GM12872 (cell line): ENCODE measurements around the gene METTL25B.

Source experiments
- TF ChIP-seq, protein P1 (sequence below): IDR thresholded peaks from 3 replicates; pipeline ENCODE4 v1.5.1; 2011; ENCODE audit warnings: low read depth, mild to moderate bottlenecking, low read length, moderate library complexity; ENCODE audit not compliant: insufficient read depth

Gene METTL25B

DNA sequence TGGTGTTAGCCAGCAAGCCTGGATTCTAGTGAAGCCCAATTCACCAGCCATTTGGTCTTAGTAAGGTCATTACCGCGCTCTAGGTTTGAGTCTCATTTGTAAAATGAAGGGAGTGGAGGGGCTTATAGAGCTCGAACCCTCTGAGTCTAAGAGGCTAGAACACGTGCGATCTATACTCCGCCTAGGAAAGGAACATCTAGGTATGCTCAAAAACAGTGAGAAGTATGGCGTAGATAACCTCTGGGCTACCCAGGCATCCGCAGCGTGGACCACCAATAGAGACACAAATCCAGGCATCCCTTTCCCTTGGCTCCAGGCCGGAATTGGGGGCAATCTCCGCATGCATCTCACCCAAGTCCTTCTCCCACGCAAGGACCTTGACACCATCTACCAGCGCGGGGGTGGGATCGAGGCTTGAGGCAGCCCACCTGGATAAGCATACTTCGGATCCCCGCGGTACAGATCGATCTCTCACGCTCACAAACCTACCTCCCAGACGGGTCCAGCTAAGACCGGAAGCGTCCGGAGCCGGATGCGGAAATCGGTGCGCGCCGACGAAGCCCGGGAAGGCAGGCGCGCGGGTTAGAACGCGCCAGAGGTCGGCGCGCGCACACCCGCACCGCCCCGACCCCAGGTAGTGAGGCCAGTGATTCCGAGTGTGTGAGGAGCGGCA, at the start of gene METTL25B:
Gene METTL25B (plus strand): TSS at position 544 of the 673 bp plus-strand sequence. CDS start 636 bp downstream, outside the sequence.
- TF ChIP-seq, protein P1, sequence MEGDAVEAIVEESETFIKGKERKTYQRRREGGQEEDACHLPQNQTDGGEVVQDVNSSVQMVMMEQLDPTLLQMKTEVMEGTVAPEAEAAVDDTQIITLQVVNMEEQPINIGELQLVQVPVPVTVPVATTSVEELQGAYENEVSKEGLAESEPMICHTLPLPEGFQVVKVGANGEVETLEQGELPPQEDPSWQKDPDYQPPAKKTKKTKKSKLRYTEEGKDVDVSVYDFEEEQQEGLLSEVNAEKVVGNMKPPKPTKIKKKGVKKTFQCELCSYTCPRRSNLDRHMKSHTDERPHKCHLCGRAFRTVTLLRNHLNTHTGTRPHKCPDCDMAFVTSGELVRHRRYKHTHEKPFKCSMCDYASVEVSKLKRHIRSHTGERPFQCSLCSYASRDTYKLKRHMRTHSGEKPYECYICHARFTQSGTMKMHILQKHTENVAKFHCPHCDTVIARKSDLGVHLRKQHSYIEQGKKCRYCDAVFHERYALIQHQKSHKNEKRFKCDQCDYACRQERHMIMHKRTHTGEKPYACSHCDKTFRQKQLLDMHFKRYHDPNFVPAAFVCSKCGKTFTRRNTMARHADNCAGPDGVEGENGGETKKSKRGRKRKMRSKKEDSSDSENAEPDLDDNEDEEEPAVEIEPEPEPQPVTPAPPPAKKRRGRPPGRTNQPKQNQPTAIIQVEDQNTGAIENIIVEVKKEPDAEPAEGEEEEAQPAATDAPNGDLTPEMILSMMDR = no peak

GRCh38 chr1:156680056-156680455, 48.2 kb upstream of the METTL25B start:
- TF ChIP-seq, protein P1 = no peak

DNA sequence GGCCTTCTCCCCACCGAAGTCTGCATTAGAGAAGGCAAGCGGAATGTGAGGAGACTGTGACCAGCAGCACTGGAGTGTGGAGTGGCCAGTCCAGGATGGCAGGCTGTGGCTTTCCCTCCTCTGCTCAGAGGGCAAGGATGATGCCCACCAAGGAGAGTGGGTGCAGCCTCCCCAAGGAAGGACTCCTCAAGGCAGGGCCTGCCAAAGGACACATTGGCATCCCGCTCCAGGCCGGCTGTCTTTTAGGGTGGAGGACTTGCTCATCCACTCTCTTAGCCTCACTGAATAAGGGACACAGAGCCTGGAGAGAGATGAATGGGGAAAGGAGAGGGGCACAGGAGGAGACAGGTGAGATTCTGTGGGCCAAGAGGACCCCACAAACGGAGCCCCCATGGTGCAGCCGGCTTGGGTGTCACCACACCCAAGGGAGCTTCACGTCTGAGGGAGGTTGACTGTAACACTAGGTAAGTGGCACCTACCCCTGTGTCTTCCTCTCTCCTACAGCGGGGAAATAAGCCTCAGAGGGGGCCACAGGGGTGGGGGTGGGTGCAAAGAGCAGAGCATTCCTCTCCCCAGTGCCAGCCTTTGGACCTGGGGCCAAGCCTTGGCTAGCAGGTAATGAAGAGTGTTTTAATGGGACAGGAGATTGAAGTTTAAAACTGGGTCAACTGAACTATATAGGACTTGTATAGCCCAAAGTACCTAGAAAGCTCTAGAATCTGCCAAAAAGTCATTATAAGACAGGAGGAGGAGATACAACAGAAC, 46.9 kb upstream of the METTL25B start:
- TF ChIP-seq, protein P1 = no peak

DNA sequence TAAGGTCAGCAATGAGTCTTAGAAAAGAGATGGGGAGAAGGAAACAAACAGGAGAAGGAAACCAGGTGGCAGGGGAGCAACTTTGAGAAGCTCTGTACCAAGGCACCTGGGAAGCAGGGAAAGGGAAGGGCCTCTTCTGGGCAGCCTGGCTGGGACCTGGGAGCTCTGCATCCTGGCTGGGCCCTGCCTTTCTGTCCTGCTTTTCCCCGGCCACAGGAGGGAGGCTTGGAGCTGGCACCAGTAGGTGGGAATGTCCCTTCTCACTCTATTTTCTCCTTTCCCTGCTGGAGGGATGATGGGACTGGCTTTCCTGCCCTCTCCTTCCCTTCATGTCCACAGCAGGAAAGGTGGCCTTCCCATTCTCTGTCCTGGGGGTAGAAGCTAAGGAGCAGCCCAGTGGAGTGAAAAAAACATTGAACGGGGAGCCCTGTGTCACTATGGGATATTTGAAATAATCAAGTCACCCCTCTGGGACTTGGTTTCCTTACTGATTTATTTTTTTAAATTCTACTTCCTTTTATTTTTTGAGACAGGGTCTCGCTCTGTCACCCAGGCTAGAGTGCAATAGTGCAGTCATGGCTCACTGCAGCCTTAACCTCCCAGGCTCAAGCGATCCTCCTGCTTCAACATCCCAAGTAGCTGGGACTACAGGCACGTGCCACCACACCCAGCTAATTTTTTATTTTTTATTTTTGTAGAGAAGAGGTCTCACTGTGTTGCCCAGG, 45.9 kb upstream of the METTL25B start:
- TF ChIP-seq, protein P1 = no peak

- TF ChIP-seq, protein P1 = 0 out of 3 replicates have a peak, but pooled peaks have one; percentile 17
Observed at GRCh38 chr1:156684227-156684782, 44.0 kb upstream of the METTL25B start.

GRCh38 chr1:156689035-156689952, 39.0 kb upstream of the METTL25B start:
- TF ChIP-seq, protein P1 = peak; percentile 98
